Measurements from ENCODE around the gene SYT7. TPM values are rescaled to one million over a fixed set of nuclear protein-coding genes. Genes with fewer than 3 reads are reported as not detected.

SYT7 gene
- total RNA-seq, 3 donors from 2014 or later (not counting 1 experiment from before 2014, with no cell fraction given): 0.07 TPM; not detected in 2

- Histone ChIP-seq H3K27me3 (ENCODE audit: control insufficient read depth, insufficient read depth, low read length) (no peaks in the 10 kb centered on the region), H3K36me3 (ENCODE audit: control insufficient read depth, insufficient read depth, low read length) (no peaks in the 10 kb centered on the region), H3K27ac (ENCODE audit: low read length) (no peak overlapping the region), H3K4me3 (ENCODE audit: low read length) (no peak overlapping the region), H3K9me3 (ENCODE audit: control insufficient read depth, insufficient read depth, low read length) (no peaks in the 10 kb centered on the region), H3K4me1 (ENCODE audit: control insufficient read depth, insufficient read depth, low read length) (no peaks in the 10 kb centered on the region)
- Mint-ChIP-seq H3K36me3 (no peaks in the 10 kb centered on the region), H3K27ac (no peak overlapping the region), H3K27me3 (ENCODE audit: low read depth in 2 of 2) (peaks cover 0 to 3% of the 10 kb centered on the region in 2 donors), H3K9me3 (no peaks in the 10 kb centered on the region), H3K4me1 (no peaks in the 10 kb centered on the region), H3K4me3 (no peak overlapping the region)
- TF ChIP-seq CTCF (IDR thresholded peaks at IDR 0.05): no peak
- DNase-seq (no peak), ATAC-seq (no peak)
- intact Hi-C loops (cut with micrococcal nuclease): no loop called here
- 79% methylated on average over 10 of the region's 12 CpGs for WGBS (ENCODE audit: insufficient coverage)
Observed at GRCh38 chr11:61499816-61500491, 80.9 kb downstream of the SYT7 start.

GRCh38 chr11:61498767-61499341 is 82.0 kb downstream of the SYT7 start:
- H3K36me3 Mint-ChIP-seq: no peaks in the 10 kb centered on the region
- Histone ChIP-seq H3K36me3 (ENCODE audit: control insufficient read depth, insufficient read depth, low read length) (no peaks in the 10 kb centered on the region), H3K4me1 (ENCODE audit: control insufficient read depth, insufficient read depth, low read length) (no peaks in the 10 kb centered on the region), H3K27me3 (ENCODE audit: control insufficient read depth, insufficient read depth, low read length) (no peaks in the 10 kb centered on the region), H3K4me3 (ENCODE audit: low read length) (no peak overlapping the region), H3K27ac (ENCODE audit: low read length) (no peak overlapping the region), H3K9me3 (ENCODE audit: control insufficient read depth, insufficient read depth, low read length) (no peaks in the 10 kb centered on the region)
- no peak for DNase-seq
- peaks cover 0 to under 1% of the 10 kb centered on the region in 2 donors for H3K27me3 Mint-ChIP-seq (ENCODE audit: low read depth in 2 of 2)
- H3K9me3 Mint-ChIP-seq: no peaks in the 10 kb centered on the region
- WGBS (ENCODE audit: insufficient coverage): 86% methylated on average over 15 of the region's 15 CpGs
- TF ChIP-seq CTCF (IDR thresholded peaks at IDR 0.05): no peak
- intact Hi-C loops (cut with micrococcal nuclease): no loop called here
- H3K4me1 Mint-ChIP-seq: no peaks in the 10 kb centered on the region
- ATAC-seq: no peak
- no peak overlapping the region for H3K4me3 Mint-ChIP-seq
- no peak overlapping the region for H3K27ac Mint-ChIP-seq

- WGBS (ENCODE audit: insufficient coverage): 81% methylated on average over 9 of the region's 9 CpGs
- Mint-ChIP-seq H3K27me3 (ENCODE audit: low read depth in 2 of 2) (no peaks in the 10 kb centered on the region), H3K9me3 (no peaks in the 10 kb centered on the region), H3K4me1 (no peaks in the 10 kb centered on the region), H3K36me3 (no peaks in the 10 kb centered on the region), H3K27ac (no peak overlapping the region), H3K4me3 (no peak overlapping the region)
- Histone ChIP-seq H3K4me3 (ENCODE audit: low read length) (no peak overlapping the region), H3K27ac (ENCODE audit: low read length) (no peak overlapping the region), H3K4me1 (ENCODE audit: control insufficient read depth, insufficient read depth, low read length) (no peaks in the 10 kb centered on the region), H3K27me3 (ENCODE audit: control insufficient read depth, insufficient read depth, low read length) (no peaks in the 10 kb centered on the region), H3K36me3 (ENCODE audit: control insufficient read depth, insufficient read depth, low read length) (no peaks in the 10 kb centered on the region), H3K9me3 (ENCODE audit: control insufficient read depth, insufficient read depth, low read length) (no peaks in the 10 kb centered on the region)
- intact Hi-C loops (cut with micrococcal nuclease): no loop called here
- ATAC-seq: no peak
- DNase-seq: no peak
- TF ChIP-seq CTCF (IDR thresholded peaks at IDR 0.05): no peak
Observed at GRCh38 chr11:61497876-61498275, 83.0 kb downstream of the SYT7 start.

Data from natural killer cell (primary cell).